IPS-18c (cell line): ENCODE data around the gene TRIP4.

ENCODE experiments used
- H3K4me3 ChIP-seq: 2 replicates; pipeline ENCODE4 v1.7.0; 2013; ENCODE audit warnings: low read depth, mild to moderate bottlenecking, low read length, moderate library complexity; ENCODE audit not compliant: insufficient read depth
- H3K9me3 ChIP-seq: one replicate; pipeline ENCODE4 v1.6.1; 2013; ENCODE audit warnings: mild to moderate bottlenecking, low read length, moderate library complexity; ENCODE audit not compliant: control insufficient read depth, insufficient read depth

The TRIP4 gene

DNA sequence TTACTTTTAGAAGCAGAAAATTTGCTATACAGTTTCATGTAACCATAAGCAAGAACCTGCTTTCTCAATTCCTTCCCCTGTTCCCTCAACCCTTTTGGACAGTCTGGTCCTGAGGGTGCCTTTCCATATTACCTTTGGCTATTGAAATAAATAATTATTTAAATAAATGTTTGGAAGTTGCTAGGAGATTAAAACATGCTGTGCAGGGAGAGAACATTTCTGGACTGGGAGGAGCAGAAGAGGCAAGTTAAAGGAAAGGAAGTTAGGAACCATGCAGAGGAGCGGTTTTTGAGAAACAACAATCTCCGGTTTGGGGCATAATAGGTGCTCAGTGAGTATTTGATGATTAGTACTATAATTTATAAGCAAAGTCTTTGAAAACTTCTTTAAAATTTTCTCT, 114.5 kb downstream of the TRIP4 start:
- Histone ChIP-seq H3K4me3 (no peak overlapping the region), H3K9me3 (no peaks in the 10 kb centered on the region)

DNA sequence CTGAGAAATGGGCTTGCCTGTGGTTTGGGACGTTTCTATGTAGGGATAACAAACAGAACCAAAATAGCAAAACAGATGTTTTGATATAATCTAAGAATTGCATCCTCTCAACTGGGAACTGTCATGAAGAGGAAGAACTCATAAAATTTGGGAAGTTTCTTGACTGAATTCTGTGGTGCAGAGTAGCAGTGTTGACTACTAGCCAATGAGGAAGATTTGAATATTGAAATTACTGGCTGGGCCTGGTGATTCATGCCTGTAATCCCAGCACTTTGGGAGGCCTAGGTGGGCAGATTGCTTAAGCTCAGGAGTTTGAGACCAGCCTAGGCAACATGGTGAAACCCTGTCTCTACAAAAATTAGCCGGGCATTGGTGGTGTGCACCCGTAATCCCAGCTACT, 114.9 kb downstream of the TRIP4 start:
- Histone ChIP-seq H3K4me3 (no peak overlapping the region), H3K9me3 (no peaks in the 10 kb centered on the region)

DNA sequence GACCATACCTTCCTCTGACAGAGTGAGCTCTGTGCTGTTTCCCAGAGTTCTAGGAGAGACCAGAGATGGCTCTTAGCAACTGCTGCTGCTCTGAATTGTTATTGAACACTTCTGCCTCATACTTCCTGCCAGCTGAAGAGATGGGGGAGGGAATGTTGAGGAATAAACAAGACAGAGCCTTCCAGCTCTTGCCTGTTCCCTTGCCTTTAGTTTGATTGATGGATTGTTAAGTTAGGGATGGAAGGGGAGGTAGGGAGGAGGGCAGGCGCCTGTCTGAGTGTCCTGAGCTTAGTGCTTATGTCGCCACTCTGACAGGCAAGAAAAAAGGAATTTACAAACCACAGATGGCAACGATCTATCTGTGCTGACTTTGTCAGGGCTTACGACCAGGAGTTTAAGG, 115.6 kb downstream of the TRIP4 start:
- H3K4me3 ChIP-seq: no peak overlapping the region
- no peaks in the 10 kb centered on the region for H3K9me3 ChIP-seq

DNA sequence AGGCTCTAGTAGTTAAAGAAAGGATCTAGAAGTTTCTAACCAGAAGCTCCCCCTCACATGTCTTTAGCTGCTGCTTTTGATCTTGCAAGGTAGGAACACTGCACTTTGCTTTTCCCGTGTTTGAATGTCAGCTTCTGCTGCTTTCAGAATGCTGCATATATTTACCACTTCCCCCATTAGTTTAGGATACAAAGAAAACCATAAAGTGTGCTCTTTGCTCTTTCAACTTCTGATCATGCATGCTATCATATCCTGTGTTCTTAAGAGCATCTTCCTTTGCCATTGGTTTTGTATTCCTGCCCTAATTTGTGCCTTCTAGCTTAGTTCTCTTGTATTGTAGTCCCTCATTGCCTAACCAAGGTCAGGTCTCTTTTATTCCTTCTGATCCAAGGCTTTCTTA, 116.0 kb downstream of the TRIP4 start:
- H3K9me3 ChIP-seq: no peaks in the 10 kb centered on the region
- H3K4me3 ChIP-seq: no peak overlapping the region
